ENCODE results near the gene CRIM1. TPM values are rescaled to one million over a fixed set of nuclear protein-coding genes. Genes with fewer than 3 reads are reported as not detected.

Gene CRIM1
- total RNA-seq, 1 experiment from 2014 or later: 27.6 TPM

DNA sequence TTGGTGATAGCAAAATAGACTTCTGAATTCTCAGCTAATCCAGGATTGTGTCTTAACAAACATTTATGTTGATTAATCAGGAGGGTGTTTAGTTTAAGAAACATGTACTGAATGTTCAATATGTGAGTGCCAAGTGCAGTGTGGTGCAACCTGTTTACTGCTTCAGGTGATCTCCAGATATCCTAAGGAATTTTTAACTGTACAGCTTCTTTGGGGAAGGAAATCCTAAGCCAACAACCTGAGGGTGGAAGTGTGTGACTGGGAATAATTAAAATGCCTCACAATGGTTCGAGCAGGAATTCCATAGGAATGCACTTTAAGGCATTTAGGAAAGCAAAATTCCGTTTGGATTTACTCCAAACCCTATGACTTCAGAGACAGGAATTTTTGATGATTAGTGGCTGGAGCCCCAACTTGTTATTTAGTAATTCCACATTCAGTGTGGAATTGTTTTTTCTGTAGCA, 16.4 kb downstream of the CRIM1 start:
- Histone ChIP-seq H3K4ac (ENCODE audit: low read depth, low read length) (no peak overlapping the region), H3K79me2 (ENCODE audit: insufficient read depth, low read length) (peaks cover 55% of the 10 kb centered on the region), H4K91ac (ENCODE audit: insufficient read length, low read depth, low read length) (no peak overlapping the region), H3K23me2 (ENCODE audit: insufficient read length, low read depth, low read length, poor library complexity, severe bottlenecking) (no peaks in the 10 kb centered on the region), H3K4me2 (ENCODE audit: insufficient read depth, insufficient read length, low read length) (peak overlapping the region; percentile 14), H3T11ph (ENCODE audit: low read length) (no peak overlapping the region), H3K23ac (ENCODE audit: insufficient read length, low read depth, low read length) (no peak overlapping the region), H2BK5ac (ENCODE audit: insufficient read length, low read length) (no peak overlapping the region), H3K14ac (ENCODE audit: insufficient read depth, low read length) (no peak overlapping the region), H3K9me3 (ENCODE audit: control insufficient read depth, low read depth, low read length) (no peaks in the 10 kb centered on the region), H2AK5ac (ENCODE audit: insufficient read length, low read length) (no peak overlapping the region), H3K18ac (ENCODE audit: insufficient read length, low read depth, low read length) (no peak overlapping the region), H4K20me1 (ENCODE audit: control insufficient read depth, insufficient read depth, insufficient read length) (no peaks in the 10 kb centered on the region), H2BK120ac (ENCODE audit: low read depth, low read length, poor library complexity, severe bottlenecking) (no peak overlapping the region), H3K56ac (ENCODE audit: insufficient read length, low read depth, low read length) (no peak overlapping the region), H2AFZ (ENCODE audit: low read length) (no peak overlapping the region), H3K27me3 (ENCODE audit: insufficient read depth, low read length) (no peaks in the 10 kb centered on the region), H2BK20ac (ENCODE audit: low read depth, low read length, poor library complexity, severe bottlenecking) (no peak overlapping the region), H4K8ac (replicated peaks; ENCODE audit: insufficient read length, low read depth, low read length) (no peak overlapping the region), H3K4me1 (ENCODE audit: insufficient read depth, low read length) (peaks cover 45% of the 10 kb centered on the region), H4K5ac (ENCODE audit: insufficient read length, low read depth, low read length) (no peak overlapping the region), H3K27ac (ENCODE audit: insufficient read length, low read depth, low read length) (peak overlapping the region; percentile 44), H2BK15ac (ENCODE audit: low read depth, low read length) (no peak overlapping the region), H2BK12ac (ENCODE audit: insufficient read length, low read depth, low read length) (no peak overlapping the region), H3K9ac (ENCODE audit: extremely low read depth, insufficient read length, low read length) (no peak overlapping the region), H3K79me1 (ENCODE audit: insufficient read depth, low read depth, low read length, poor library complexity, severe bottlenecking) (peaks cover 3% of the 10 kb centered on the region)
- Mint-ChIP-seq H3K36me3 (ENCODE audit: insufficient read depth in 1 of 3, low read depth in 3 of 3) (no peaks in the 10 kb centered on the region), H3K4me3 (peak overlapping the region in 1 of 2 experiments; percentile 6; a peak in 1 of 5 replicates), H3K9me3 (no peaks in the 10 kb centered on the region), H3K4me1 (peaks cover 91 to 94% of the 10 kb centered on the region in 2 experiments), H3K27me3 (ENCODE audit: low read depth) (no peaks in the 10 kb centered on the region), H3K27ac (peak overlapping the region in 2 of 3 experiments; percentile 50 to 93; a peak in 5 of 7 replicates)
- no CpG with 5 or more reads among the region's 2 CpGs for WGBS (ENCODE audit: extremely low coverage, insufficient read length, low lambda C conversion rate)
- no peak for TF ChIP-seq CTCF (conservative IDR thresholded peaks at IDR 0.05)
- DNase-seq: no peak
